Right lobe of liver (tissue), 4 donors: ENCODE data around the gene WDR18.

Source experiments
- CTCF ChIP-seq, 4 donors: fragments of 200-600 bp in 3 of 4; fragments of 450-650 bp in 1 of 4; IDR thresholded peaks; one replicate each; pipeline versions ENCODE4 v1.5.1 to v1.8.0; 2016 to 2022; ENCODE audit warnings: antibody characterized with exemption in 4 of 4, mild to moderate bottlenecking in 2 of 4
- POLR2A ChIP-seq: fragments of 450-650 bp; IDR thresholded peaks from one replicate; pipeline ENCODE4 v1.6.1; 2017; ENCODE audit warnings: antibody characterized with exemption, mild to moderate bottlenecking
- donor health status: DM: no; HTN: no; CAD: no.
- donor health status: DM: no; HTN: no; CAD: no.
- donor health status: DM: no; HTN: yes; CAD: no.

- TF ChIP-seq POLR2A (no peak), CTCF (IDR thresholded peaks at IDR 0.05) (no peak)
These were observed 21.3 kb upstream of the WDR18 start for GRCh38 chr19:962683-963400.
